Fibroblast of lung (primary cell): ENCODE measurements around the gene CEP120. TPM values are rescaled to one million over a fixed set of nuclear protein-coding genes. Genes with fewer than 3 reads are reported as not detected.

ENCODE experiments used
- DNase-seq, 2 donors: peaks; one replicate each; pipeline versions ENCODE4 v3.0.0 to v3.0.0-alpha.2; 2010; ENCODE audit warnings: low read depth in 2 of 2
- H2AFZ ChIP-seq: 2 replicates; pipeline ENCODE4 v1.5.1; 2012; ENCODE audit warnings: low read length, control low read depth, inconsistent platforms
- H3K27ac ChIP-seq: 2 replicates; pipeline ENCODE4 v1.5.1; 2011; ENCODE audit warnings: low read length, control low read depth; ENCODE audit not compliant: insufficient read depth
- H3K27me3 ChIP-seq: 2 replicates; pipeline ENCODE4 v1.5.1; 2011; ENCODE audit warnings: mild to moderate bottlenecking, low read length; ENCODE audit not compliant: control insufficient read depth, insufficient read depth
- H3K36me3 ChIP-seq: 2 replicates; pipeline ENCODE4 v1.5.1; 2011; ENCODE audit warnings: low read length; ENCODE audit not compliant: control insufficient read depth, insufficient read depth
- H3K4me1 ChIP-seq: 2 replicates; pipeline ENCODE4 v1.5.1; 2011; ENCODE audit warnings: low read length; ENCODE audit not compliant: control insufficient read depth, insufficient read depth; ENCODE audit errors: extremely low read depth
- H3K4me2 ChIP-seq: 2 replicates; pipeline ENCODE4 v1.5.1; 2011; ENCODE audit warnings: low read length, control low read depth; ENCODE audit not compliant: insufficient read depth; ENCODE audit errors: extremely low read depth
- H3K4me3 ChIP-seq, 4 experiments: fragments of 200-600 bp in 1 of 4; sonication (generic) in 1 of 4; replicated peaks in 1 of 4; 2 replicates each; pipeline ENCODE4 v1.5.1; 2011 to 2016; ENCODE audit warnings: low read length in 4 of 4, low read depth in 3 of 4, mild to moderate bottlenecking in 3 of 4, control low read depth in 2 of 4, inconsistent platforms in 1 of 4, mixed read lengths in 1 of 4; ENCODE audit not compliant: insufficient read depth in 1 of 4; ENCODE audit errors: control extremely low read depth in 1 of 4
- H3K79me2 ChIP-seq: 2 replicates; pipeline ENCODE4 v1.5.1; 2012; ENCODE audit warnings: mild to moderate bottlenecking, low read length, inconsistent platforms; ENCODE audit not compliant: control insufficient read depth, insufficient read depth
- H3K9ac ChIP-seq: 2 replicates; pipeline ENCODE4 v1.5.1; 2011; ENCODE audit warnings: mild to moderate bottlenecking, low read length, control low read depth; ENCODE audit not compliant: insufficient read depth
- H3K9me3 ChIP-seq: 2 replicates; pipeline ENCODE4 v1.5.1; 2012; ENCODE audit warnings: low read depth, low read length; ENCODE audit not compliant: control insufficient read depth, insufficient read depth
- H4K20me1 ChIP-seq: 2 replicates; pipeline ENCODE4 v1.5.1; 2011; ENCODE audit warnings: low read length; ENCODE audit not compliant: control insufficient read depth, insufficient read depth; ENCODE audit errors: extremely low read depth
- CTCF ChIP-seq, 2 donors: IDR thresholded peaks in 1 of 2; conservative IDR thresholded peaks in 1 of 2; 1 replicate in 1 of 2; 2 replicates in 1 of 2; pipeline ENCODE4 v1.5.1; 2011 to 2012; ENCODE audit warnings: low read length in 2 of 2, control low read depth in 1 of 2, inconsistent platforms in 1 of 2, low read depth in 1 of 2, mild to moderate bottlenecking in 1 of 2
- EZH2 ChIP-seq: IDR thresholded peaks from 2 replicates; pipeline ENCODE4 v1.5.1; 2012; ENCODE audit warnings: low read length, control low read depth, mild to moderate bottlenecking; ENCODE audit errors: missing control alignments
- polyA plus RNA-seq, 2 donors: library from polyadenylated mRNA; depleted of rRNA in 1 of 2; stranded (reverse) in 1 of 2; unstranded in 1 of 2; fragments of >200 nt; gene quantifications; 2 replicates each; pipeline ENCODE4 v1.2.1, GENCODE V29; 2011 to 2012; ENCODE audit warnings: missing spikeins in 1 of 2
- total RNA-seq: library from RNA; depleted of rRNA; stranded (reverse); fragments of >200 nt; gene quantifications from 2 replicates; pipeline ENCODE4 v1.2.1, GENCODE V29; 2014

CEP120 gene
- total and polyA plus RNA-seq, 2 donors (not counting 1 experiment from before 2014, with no cell fraction given), result 14.8 to 22.3 TPM

- Histone ChIP-seq H4K20me1 (no peaks in the 10 kb centered on the region), H2AFZ (no peak overlapping the region), H3K9me3 (no peaks in the 10 kb centered on the region), H3K4me1 (no peaks in the 10 kb centered on the region), H3K36me3 (no peaks in the 10 kb centered on the region), H3K79me2 (no peaks in the 10 kb centered on the region), H3K4me2 (no peak overlapping the region), H3K9ac (no peak overlapping the region), H3K27ac (no peak overlapping the region), H3K4me3 (no peak overlapping the region), H3K27me3 (no peaks in the 10 kb centered on the region)
- no peak for DNase-seq
- TF ChIP-seq CTCF (conservative IDR thresholded peaks at IDR 0.05 in 1 of 2, IDR thresholded peaks at IDR 0.05 in 1 of 2; ENCODE audit: low read depth in 1 of 2, low read length in 2 of 2) (no peak), EZH2 (no peak)
These were observed 27.8 kb upstream of the CEP120 start for GRCh38 chr5:123451047-123451446.

- no peak overlapping the region for H3K27ac ChIP-seq
- no peaks in the 10 kb centered on the region for H3K36me3 ChIP-seq
- H3K9ac ChIP-seq, result no peak overlapping the region
- TF ChIP-seq EZH2 (no peak), CTCF (conservative IDR thresholded peaks at IDR 0.05 in 1 of 2, IDR thresholded peaks at IDR 0.05 in 1 of 2; ENCODE audit: low read depth in 1 of 2, low read length in 2 of 2) (no peak)
- H3K4me2 ChIP-seq, result no peak overlapping the region
- DNase-seq, result peak in 1 of 2 donors; percentile 33
- no peak overlapping the region for H3K4me3 ChIP-seq
- H2AFZ ChIP-seq, result no peak overlapping the region
- H3K4me1 ChIP-seq, result no peaks in the 10 kb centered on the region
- H3K27me3 ChIP-seq, result no peaks in the 10 kb centered on the region
- no peaks in the 10 kb centered on the region for H4K20me1 ChIP-seq
- no peaks in the 10 kb centered on the region for H3K9me3 ChIP-seq
- no peaks in the 10 kb centered on the region for H3K79me2 ChIP-seq
These were observed 27.4 kb upstream of the CEP120 start for GRCh38 chr5:123450640-123451039.

GRCh38 chr5:123450114-123450513 lies 26.9 kb upstream of the CEP120 start:
- Histone ChIP-seq H4K20me1 (no peaks in the 10 kb centered on the region), H3K4me2 (no peak overlapping the region), H3K79me2 (no peaks in the 10 kb centered on the region), H3K4me1 (no peaks in the 10 kb centered on the region), H3K36me3 (no peaks in the 10 kb centered on the region), H3K27ac (no peak overlapping the region), H3K27me3 (no peaks in the 10 kb centered on the region), H3K9me3 (no peaks in the 10 kb centered on the region), H2AFZ (peak overlapping the region; percentile 41), H3K9ac (no peak overlapping the region), H3K4me3 (no peak overlapping the region)
- DNase-seq, result no peak
- TF ChIP-seq CTCF (conservative IDR thresholded peaks at IDR 0.05 in 1 of 2, IDR thresholded peaks at IDR 0.05 in 1 of 2; ENCODE audit: low read depth in 1 of 2, low read length in 2 of 2) (no peak), EZH2 (no peak)
